GM12874 (cell line): ENCODE data around the gene PTPRD.

Experiments used
- TF ChIP-seq, protein P1 (sequence below): IDR thresholded peaks from 2 replicates; pipeline ENCODE4 v1.5.1; 2011; ENCODE audit warnings: low read depth, mild to moderate bottlenecking, control low read depth, low read length, moderate library complexity; ENCODE audit not compliant: insufficient read depth

Gene PTPRD

DNA sequence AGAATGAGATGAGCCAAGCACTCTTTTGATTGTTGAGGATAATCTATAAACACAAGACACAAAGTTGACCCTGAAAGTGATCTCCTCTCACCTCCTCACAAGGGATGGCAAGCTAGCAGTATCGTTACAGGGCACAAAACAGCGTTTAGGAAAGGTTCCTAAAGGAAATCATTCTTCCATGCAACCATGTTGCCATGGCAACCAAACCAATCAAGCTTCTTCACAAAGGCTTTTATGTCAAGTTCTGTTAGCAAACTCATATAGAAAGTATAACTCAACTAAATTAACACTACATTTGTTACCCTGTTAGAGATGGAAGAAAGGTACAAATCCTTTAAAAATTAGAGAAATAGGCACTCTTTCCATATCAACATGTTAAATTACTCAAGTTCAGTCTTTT is 1796.4 kb downstream of the PTPRD start:
- TF ChIP-seq, protein P1, sequence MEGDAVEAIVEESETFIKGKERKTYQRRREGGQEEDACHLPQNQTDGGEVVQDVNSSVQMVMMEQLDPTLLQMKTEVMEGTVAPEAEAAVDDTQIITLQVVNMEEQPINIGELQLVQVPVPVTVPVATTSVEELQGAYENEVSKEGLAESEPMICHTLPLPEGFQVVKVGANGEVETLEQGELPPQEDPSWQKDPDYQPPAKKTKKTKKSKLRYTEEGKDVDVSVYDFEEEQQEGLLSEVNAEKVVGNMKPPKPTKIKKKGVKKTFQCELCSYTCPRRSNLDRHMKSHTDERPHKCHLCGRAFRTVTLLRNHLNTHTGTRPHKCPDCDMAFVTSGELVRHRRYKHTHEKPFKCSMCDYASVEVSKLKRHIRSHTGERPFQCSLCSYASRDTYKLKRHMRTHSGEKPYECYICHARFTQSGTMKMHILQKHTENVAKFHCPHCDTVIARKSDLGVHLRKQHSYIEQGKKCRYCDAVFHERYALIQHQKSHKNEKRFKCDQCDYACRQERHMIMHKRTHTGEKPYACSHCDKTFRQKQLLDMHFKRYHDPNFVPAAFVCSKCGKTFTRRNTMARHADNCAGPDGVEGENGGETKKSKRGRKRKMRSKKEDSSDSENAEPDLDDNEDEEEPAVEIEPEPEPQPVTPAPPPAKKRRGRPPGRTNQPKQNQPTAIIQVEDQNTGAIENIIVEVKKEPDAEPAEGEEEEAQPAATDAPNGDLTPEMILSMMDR, result no peak

DNA sequence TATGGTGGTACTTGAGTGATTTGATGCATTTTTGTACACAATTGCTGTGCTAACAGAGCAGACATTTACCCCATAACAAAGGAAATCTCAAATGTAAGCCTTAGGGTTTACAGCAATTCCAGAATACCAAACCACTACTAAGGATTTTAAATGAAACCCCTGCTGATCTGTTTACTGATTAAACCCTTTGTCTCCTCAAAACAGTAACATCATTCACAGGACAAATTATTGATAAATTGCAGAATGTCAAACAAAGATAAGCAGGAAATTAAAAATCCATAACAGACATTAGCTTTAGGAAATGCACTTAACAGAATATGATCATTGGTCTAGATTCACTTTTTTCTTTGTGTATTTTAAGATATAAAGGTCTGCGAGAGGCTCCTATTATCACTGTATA is 1796.9 kb downstream of the PTPRD start:
- TF ChIP-seq, protein P1, result no peak

DNA sequence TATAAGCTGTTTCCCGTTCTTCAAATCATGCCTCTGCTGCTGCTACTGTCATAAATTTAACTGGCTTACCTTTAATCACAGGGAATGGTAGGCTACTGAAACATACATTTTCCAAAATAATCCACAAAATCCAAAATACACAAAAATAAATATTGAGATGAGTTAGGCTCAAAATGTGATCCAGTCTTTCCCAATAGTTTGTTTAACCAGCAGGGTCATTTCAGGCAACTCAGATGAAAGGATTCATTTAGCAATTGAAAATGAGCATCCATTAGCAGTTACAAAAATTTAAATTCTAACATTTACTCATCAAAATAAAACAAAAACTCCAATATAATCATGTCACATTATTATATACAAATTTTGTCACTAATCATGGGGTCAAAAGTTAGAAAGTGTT is 1797.6 kb downstream of the PTPRD start:
- TF ChIP-seq, protein P1, result no peak

DNA sequence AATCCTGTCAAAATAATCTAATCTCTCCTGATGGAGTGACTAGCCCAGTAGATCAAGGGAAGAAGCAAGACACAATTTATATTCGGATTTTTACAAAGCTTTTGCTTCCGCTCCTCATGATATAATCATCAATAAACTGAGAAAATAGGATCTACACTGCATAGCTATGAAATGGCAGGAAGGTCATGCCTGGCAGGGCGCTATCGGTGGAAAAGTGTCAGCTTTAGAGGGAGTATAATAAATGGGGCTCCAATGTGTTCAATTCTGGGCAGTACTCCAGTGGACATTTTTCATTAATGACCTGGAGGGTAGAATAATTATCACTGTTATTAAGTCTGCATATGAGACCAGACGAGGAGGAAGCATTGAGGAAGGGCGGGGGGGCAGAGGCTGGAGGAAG is 1799.9 kb downstream of the PTPRD start:
- TF ChIP-seq, protein P1, result no peak

DNA sequence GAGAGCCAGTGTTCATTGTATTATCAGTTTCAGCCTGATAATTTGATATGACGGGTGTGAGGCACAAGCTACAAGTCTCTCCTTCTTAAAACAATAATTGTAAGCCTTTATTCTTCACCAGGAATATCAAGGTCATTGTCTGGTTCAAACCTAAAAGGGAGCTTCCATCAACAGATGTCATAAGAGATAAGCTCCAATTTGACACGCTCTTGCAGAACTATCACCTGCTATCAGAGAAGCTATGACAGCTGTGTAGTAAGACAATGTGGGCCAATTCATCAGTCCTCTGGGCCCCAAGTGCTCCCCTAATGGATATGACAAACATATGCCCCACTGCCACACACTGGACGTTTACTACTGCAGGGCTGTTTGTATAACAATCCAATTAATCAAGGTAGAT is 1803.1 kb downstream of the PTPRD start:
- TF ChIP-seq, protein P1, result no peak

DNA sequence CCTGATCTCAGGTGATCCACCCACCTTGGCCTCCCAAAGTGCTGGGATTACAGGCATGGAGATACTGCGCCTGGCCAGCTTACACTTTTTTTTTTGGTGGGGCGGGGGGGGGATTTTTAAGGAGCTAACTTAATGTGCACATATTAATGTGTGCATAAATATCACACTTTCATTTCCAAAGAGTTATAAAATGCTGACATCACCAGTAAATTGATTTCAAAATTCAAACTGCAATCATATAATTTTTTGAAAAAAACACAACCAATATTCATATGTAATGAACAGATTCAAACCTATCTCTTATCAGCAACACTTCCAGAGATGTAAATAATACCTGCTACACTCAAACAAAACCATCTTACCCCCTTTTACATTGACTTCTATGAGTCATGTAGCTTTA is 1806.7 kb downstream of the PTPRD start:
- TF ChIP-seq, protein P1, result no peak

DNA sequence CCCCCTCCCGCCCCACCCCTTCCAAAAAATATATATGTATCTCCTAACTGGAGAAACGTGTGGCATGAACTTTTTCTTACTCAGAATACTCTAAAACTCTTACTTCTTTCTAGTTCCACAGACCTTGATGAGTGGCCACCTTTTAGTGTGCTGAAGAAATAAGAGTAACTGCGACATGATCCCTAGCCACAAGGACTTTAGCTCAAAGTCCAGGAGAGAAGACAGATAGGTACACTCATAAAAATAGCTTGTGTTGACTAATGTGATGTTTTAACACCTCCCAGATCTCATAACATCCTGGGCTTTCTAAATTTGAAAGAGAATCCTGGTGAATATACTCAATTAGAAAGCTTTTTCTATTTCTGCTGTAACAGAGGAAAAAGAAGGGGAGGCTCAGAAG is 1808.2 kb downstream of the PTPRD start:
- TF ChIP-seq, protein P1, result no peak

DNA sequence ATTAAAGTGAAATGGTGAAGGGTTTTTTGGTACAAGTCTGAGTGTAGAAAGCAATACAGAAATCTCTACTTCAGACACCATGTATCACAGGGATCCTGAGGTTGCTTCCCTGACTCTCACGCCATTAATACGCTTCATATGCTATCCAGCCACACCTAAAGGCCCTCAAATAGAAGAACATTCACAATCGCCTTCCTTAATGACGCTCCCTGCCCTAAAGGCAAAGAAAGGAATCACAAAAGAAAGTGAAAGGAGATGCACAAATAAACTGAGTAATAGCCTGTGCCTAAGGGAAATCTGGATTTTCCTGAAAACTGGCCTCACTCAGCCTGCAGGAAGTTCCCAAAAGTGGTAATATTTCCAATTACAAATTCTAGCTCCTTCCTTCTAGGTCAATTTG is 1810.6 kb downstream of the PTPRD start:
- TF ChIP-seq, protein P1, result no peak
